ENCODE data around the gene HOXB9.

Gene HOXB9

GRCh38 chr17:48615963-48616716 is 10.0 kb downstream of the HOXB9 start:
- Histone ChIP-seq H3K4me3 (ENCODE audit: low read depth, low read length, poor library complexity, severe bottlenecking) (no peak overlapping the region), H3F3A (ENCODE audit: insufficient read depth, low read length) (no peaks in the 10 kb centered on the region), H3K9me2 (ENCODE audit: low read depth, low read length) (no peaks in the 10 kb centered on the region), H3K27ac (ENCODE audit: low read depth, low read length, poor library complexity, severe bottlenecking) (no peak overlapping the region), H2AFZ (ENCODE audit: low read length) (no peak overlapping the region), H4K20me1 (ENCODE audit: insufficient read depth, low read length) (no peaks in the 10 kb centered on the region), H3K36me3 (ENCODE audit: insufficient read depth, low read length) (no peaks in the 10 kb centered on the region), H3K9ac (ENCODE audit: low read length) (no peak overlapping the region), H3K27me3 (ENCODE audit: insufficient read depth, low read length) (peaks cover 4% of the 10 kb centered on the region), H3K4me2 (ENCODE audit: low read length) (no peak overlapping the region), H3K9me3 (ENCODE audit: low read length) (no peaks in the 10 kb centered on the region), H3K79me2 (ENCODE audit: insufficient read depth, low read length) (no peaks in the 10 kb centered on the region), H3K4me1 (ENCODE audit: insufficient read depth, low read length, severe bottlenecking) (no peaks in the 10 kb centered on the region)
- TF ChIP-seq CTCF (IDR thresholded peaks at IDR 0.05; ENCODE audit: low read length) (no peak), EZH2 (IDR thresholded peaks at IDR 0.05; ENCODE audit: borderline replicate concordance, low read length) (no peak)

DNA sequence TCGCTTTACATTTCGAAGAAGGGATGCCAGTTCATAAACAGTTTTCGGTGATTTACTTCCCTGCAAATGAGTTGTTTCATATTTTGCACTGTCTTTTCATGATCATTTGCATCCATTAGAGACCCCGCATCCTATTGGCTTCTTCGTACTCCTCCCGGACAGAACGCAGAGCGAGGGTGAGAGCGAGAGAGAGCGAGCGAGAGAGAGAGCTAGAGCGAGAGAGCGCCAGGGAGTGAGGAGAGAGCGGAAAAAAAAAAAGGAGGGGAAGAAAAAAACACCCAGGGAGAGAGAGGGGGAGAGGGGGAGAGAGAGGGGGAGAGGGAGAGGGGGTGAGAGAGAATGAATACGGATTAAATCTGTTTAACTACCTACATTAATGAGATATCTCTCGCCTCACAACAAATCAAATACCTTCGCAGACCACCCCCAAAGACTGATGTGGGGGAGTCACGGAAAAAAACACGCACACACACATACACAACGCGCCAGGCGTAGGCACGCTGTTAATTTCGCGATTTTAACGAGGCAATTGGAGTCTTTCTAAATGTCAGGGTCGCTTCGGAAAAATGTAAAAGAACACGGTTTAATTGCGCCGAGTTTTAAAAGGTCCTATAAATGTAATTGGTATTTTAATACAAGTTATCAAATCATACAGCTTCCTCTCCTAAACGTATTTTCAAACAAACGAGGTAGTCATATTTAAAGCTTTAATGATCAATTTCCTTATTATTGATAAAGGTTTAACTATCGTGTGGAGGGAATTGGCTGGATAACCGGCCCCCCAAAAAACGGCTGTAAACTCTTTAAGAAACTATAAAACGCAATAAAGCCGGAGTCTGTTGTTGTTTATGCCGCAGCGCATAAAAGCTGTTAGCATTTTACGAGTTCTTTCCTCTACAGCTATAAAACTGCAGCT is 10.9 kb downstream of the HOXB9 start, which contains the start of gene HOXB8:
HOXB8 (minus strand) TSS at position 246 of the 916 bp plus-strand sequence. CDS start 588 bp downstream, outside the sequence.
- Histone ChIP-seq H3F3A (ENCODE audit: insufficient read depth, low read length) (no peaks in the 10 kb centered on the region), H3K4me3 (ENCODE audit: low read depth, low read length, poor library complexity, severe bottlenecking) (no peak within 1 kb of the TSS), H3K79me2 (ENCODE audit: insufficient read depth, low read length) (no peaks in the 10 kb centered on the region), H3K27me3 (ENCODE audit: insufficient read depth, low read length) (peaks cover 4% of the 10 kb centered on the region), H3K4me2 (ENCODE audit: low read length) (no peak within 1 kb of the TSS), H2AFZ (ENCODE audit: low read length) (no peak within 1 kb of the TSS), H3K27ac (ENCODE audit: low read depth, low read length, poor library complexity, severe bottlenecking) (no peak within 1 kb of the TSS), H3K9ac (ENCODE audit: low read length) (no peak within 1 kb of the TSS), H4K20me1 (ENCODE audit: insufficient read depth, low read length) (no peaks in the 10 kb centered on the region), H3K4me1 (ENCODE audit: insufficient read depth, low read length, severe bottlenecking) (no peaks in the 10 kb centered on the region), H3K9me2 (ENCODE audit: low read depth, low read length) (no peaks in the 10 kb centered on the region), H3K9me3 (ENCODE audit: low read length) (no peaks in the 10 kb centered on the region), H3K36me3 (ENCODE audit: insufficient read depth, low read length) (no peaks in the 10 kb centered on the region)
- TF ChIP-seq EZH2 (IDR thresholded peaks at IDR 0.05; ENCODE audit: borderline replicate concordance, low read length) (no peak), CTCF (IDR thresholded peaks at IDR 0.05; ENCODE audit: low read length) (no peak)

GRCh38 chr17:48613862-48614694 is 12.1 kb downstream of the HOXB9 start:
- no peak overlapping the region for H3K9ac ChIP-seq (ENCODE audit: low read length)
- no peaks in the 10 kb centered on the region for H3K79me2 ChIP-seq (ENCODE audit: insufficient read depth, low read length)
- no peaks in the 10 kb centered on the region for H3K36me3 ChIP-seq (ENCODE audit: insufficient read depth, low read length)
- H3K9me3 ChIP-seq (ENCODE audit: low read length): no peaks in the 10 kb centered on the region
- no peaks in the 10 kb centered on the region for H3K9me2 ChIP-seq (ENCODE audit: low read depth, low read length)
- H3K27ac ChIP-seq (ENCODE audit: low read depth, low read length, poor library complexity, severe bottlenecking): no peak overlapping the region
- H2AFZ ChIP-seq (ENCODE audit: low read length): no peak overlapping the region
- H3K27me3 ChIP-seq (ENCODE audit: insufficient read depth, low read length): peaks cover 3% of the 10 kb centered on the region
- TF ChIP-seq CTCF (IDR thresholded peaks at IDR 0.05; ENCODE audit: low read length) (no peak), EZH2 (IDR thresholded peaks at IDR 0.05; ENCODE audit: borderline replicate concordance, low read length) (no peak)
- no peaks in the 10 kb centered on the region for H3F3A ChIP-seq (ENCODE audit: insufficient read depth, low read length)
- H4K20me1 ChIP-seq (ENCODE audit: insufficient read depth, low read length): no peaks in the 10 kb centered on the region
- peaks cover 3% of the 10 kb centered on the region for H3K4me1 ChIP-seq (ENCODE audit: insufficient read depth, low read length, severe bottlenecking)
- H3K4me2 ChIP-seq (ENCODE audit: low read length): no peak overlapping the region
- no peak overlapping the region for H3K4me3 ChIP-seq (ENCODE audit: low read depth, low read length, poor library complexity, severe bottlenecking)

All from OCI-LY1 (cell line).